Hematopoietic multipotent progenitor cell treated with erythropoietin and hydrocortisone succinate and interleukin-3 and kit ligand, for 17 days (in vitro differentiated cells): ENCODE measurements around the gene GRM3.

Experiments
- DNase-seq: peaks from one replicate; pipeline ENCODE4 v3.0.0-alpha.2; 2015; ENCODE audit warnings: low spot score

GRM3 gene

GRCh38 chr7:86692755-86693154 lies 49.0 kb downstream of the GRM3 start:
- DNase-seq, result no peak

- DNase-seq, result no peak
These were observed 62.7 kb downstream of the GRM3 start for GRCh38 chr7:86706406-86706805.

- DNase-seq, result no peak
These were observed 64.4 kb downstream of the GRM3 start for GRCh38 chr7:86708031-86708680.

- no peak for DNase-seq
These were observed 76.6 kb downstream of the GRM3 start for GRCh38 chr7:86720306-86720705.

GRCh38 chr7:86733783-86734182 lies 90.1 kb downstream of the GRM3 start:
- DNase-seq, result no peak

- DNase-seq, result no peak
These were observed 101.5 kb downstream of the GRM3 start for GRCh38 chr7:86745013-86745745.

GRCh38 chr7:86747698-86748097 lies 104.0 kb downstream of the GRM3 start:
- DNase-seq, result no peak

- DNase-seq, result no peak
These were observed 104.5 kb downstream of the GRM3 start for GRCh38 chr7:86748201-86748600.

- no peak for DNase-seq
These were observed 105.4 kb downstream of the GRM3 start for GRCh38 chr7:86748843-86749719.

- no peak for DNase-seq
These were observed 106.3 kb downstream of the GRM3 start for GRCh38 chr7:86749741-86750665.

GRCh38 chr7:86760236-86760635 lies 116.5 kb downstream of the GRM3 start:
- DNase-seq, result no peak

- DNase-seq, result no peak
These were observed 118.4 kb downstream of the GRM3 start for GRCh38 chr7:86762129-86762528.

GRCh38 chr7:86765931-86766330 lies 122.2 kb downstream of the GRM3 start:
- DNase-seq, result no peak

- DNase-seq, result no peak
These were observed 124.7 kb downstream of the GRM3 start for GRCh38 chr7:86768394-86768793.

GRCh38 chr7:86768967-86769760 lies 125.5 kb downstream of the GRM3 start:
- no peak for DNase-seq

- DNase-seq, result no peak
These were observed 129.6 kb downstream of the GRM3 start for GRCh38 chr7:86773309-86773708.

GRCh38 chr7:86775203-86775602 lies 131.5 kb downstream of the GRM3 start:
- DNase-seq, result no peak

- no peak for DNase-seq
These were observed 132.4 kb downstream of the GRM3 start for GRCh38 chr7:86776136-86776535.

GRCh38 chr7:86778271-86778670 lies 134.6 kb downstream of the GRM3 start:
- no peak for DNase-seq

GRCh38 chr7:86784765-86785164 lies 141.1 kb downstream of the GRM3 start:
- DNase-seq, result no peak

GRCh38 chr7:86785641-86786040 lies 141.9 kb downstream of the GRM3 start:
- DNase-seq, result no peak
